CD4-positive, alpha-beta T cell treated with Interleukin-6 at 100 ng/mL for 8 hours (primary cell): ENCODE results near the gene KPNA3.
A peak's percentile ranks its signal among the peaks of the same experiment; 100 is the strongest.

Experiments used
- DNase-seq: peaks from one replicate; pipeline ENCODE4 v3.0.0-alpha.2; 2020; ENCODE audit warnings: mixed read lengths, low spot score

KPNA3 gene

GRCh38 chr13:49676581-49677298 is 115.7 kb downstream of the KPNA3 start:
- DNase-seq = no peak

GRCh38 chr13:49670828-49671227 is 121.7 kb downstream of the KPNA3 start:
- no peak for DNase-seq

GRCh38 chr13:49669735-49670309 is 122.7 kb downstream of the KPNA3 start:
- DNase-seq = peak; percentile 11

- DNase-seq = no peak
Observed at GRCh38 chr13:49667773-49668172, 124.7 kb downstream of the KPNA3 start.

- DNase-seq = no peak
Observed at GRCh38 chr13:49664606-49665005, 127.9 kb downstream of the KPNA3 start.

- no peak for DNase-seq
Observed at GRCh38 chr13:49657241-49657641, 135.2 kb downstream of the KPNA3 start.

- no peak for DNase-seq
Observed at GRCh38 chr13:49655906-49656305, 136.6 kb downstream of the KPNA3 start.

- no peak for DNase-seq
Observed at GRCh38 chr13:49654011-49654410, 138.5 kb downstream of the KPNA3 start.

GRCh38 chr13:49653478-49653877 is 139.0 kb downstream of the KPNA3 start:
- DNase-seq = no peak

GRCh38 chr13:49652355-49653305 is 139.9 kb downstream of the KPNA3 start:
- DNase-seq = no peak

GRCh38 chr13:49651570-49652354 is 140.7 kb downstream of the KPNA3 start:
- no peak for DNase-seq

GRCh38 chr13:49649963-49650312 is 142.5 kb downstream of the KPNA3 start:
- no peak for DNase-seq
